T-helper 9 cell (primary cell): ENCODE results near the gene GGACT.

Source experiments
- DNase-seq: peaks from one replicate; pipeline ENCODE4 v3.0.0-alpha.2; 2020

GGACT gene

DNA sequence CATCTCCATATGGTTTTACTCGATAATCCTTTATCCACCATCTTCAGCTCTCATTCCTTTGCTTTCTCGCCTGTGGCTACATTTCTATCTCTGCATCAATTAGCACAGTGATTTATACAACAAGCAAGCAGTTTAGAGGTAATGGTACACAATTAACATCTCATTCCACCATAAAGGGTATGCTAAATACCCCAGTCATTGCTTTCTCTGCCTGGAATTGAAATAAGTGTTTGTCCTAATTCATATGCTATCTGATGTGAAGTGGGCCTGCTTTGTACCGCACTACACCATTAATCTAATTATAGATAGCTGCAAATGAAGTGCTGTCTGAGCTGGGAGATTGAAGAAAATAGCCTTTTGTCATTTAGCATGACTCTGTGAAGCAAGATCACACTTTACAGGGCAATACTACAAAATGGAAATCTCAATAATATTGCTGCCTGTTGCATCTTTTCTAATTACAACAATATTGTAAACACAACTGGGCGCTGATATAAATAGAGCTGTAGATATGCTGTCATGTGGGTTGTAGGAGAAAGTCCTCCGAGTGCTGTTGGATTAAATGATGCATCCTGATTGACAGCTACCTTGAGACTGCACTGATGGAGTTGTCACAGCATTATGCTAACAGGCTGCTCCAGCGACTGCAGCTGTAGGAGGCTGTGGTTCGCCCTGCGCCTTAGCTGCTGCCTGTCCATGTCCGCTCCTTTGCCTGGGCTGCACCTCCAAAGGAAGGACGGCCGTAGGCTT lies 78.2 kb downstream of the GGACT start:
- DNase-seq, result no peak

DNA sequence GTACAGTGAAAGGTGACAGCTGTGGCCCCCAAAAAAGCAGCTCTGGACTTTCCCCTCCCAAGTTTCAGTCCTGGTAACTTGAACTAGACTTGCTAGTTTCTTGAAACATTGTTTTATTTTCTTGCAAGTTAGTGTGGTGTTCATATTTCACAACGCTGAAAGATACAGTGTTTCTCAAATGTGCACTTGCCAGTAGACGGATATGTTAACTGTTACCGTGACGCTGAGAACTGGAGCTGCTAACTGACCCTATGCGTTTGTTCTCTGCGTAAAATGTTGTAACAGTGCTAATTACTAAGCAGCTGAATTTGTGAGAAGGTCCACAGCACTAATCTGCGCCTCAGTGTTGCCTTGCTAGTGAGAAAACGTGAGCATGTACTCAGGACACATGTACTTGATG lies 79.6 kb downstream of the GGACT start:
- DNase-seq, result no peak

DNA sequence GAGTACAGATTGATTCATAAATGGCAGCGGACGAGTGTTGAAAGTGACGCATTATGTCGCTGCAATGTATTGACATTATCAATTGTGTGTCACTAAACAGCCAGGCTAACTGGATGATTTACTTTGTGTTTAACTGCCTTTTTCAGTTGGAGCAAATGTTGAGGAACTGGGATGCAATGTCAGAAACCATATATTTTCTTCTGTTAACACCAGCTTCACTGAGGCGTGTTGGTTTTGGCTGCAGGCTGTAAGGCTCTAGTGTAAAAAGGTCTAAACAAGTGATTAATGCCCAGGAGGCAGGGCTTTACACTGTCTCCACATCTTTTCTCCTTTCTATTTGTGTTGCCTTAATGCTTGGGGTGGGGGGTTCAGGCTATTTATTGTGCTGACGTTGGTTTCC lies 80.1 kb downstream of the GGACT start:
- no peak for DNase-seq

- DNase-seq, result no peak
These were observed 81.8 kb downstream of the GGACT start for GRCh38 chr13:100506600-100507422.

- no peak for DNase-seq
These were observed 82.4 kb downstream of the GGACT start for GRCh38 chr13:100506154-100506553.

DNA sequence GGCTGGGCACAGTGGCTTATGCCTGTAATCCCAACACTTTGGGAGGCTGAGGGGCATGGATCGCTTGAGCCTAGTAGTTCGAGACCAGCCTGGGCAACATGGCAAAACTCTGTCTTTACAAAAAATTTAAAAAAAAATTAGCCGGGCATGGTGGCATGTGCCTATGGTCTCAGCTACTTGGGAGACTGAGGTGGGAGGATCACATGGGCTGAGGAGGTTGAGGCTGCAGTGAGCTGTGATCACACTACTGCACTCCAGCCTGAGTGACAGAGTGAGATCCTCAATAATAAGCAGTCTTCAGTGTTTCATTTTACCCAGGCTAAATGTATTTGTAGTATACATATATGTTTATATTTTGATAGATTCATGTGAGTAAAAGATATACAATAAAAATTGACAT lies 85.0 kb downstream of the GGACT start:
- DNase-seq, result no peak

DNA sequence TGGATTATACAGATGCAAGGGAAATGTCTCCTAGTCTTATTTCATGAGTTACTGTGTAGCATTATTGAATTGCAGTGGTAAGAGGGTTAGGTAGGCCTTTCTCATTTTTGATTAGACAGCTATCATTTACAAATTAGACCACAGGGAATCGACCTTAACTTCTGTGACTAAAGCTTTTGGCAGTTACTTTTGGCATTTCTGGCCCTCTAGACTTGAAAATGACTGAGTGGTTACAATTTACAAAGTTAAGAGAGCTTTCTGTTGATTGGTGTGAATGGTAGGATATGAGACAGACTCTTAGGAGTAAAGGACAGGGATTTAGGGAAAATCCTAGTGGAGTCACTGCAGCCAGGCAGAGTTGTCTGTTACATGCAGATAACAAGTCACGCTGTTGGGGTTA lies 86.1 kb downstream of the GGACT start:
- no peak for DNase-seq

DNA sequence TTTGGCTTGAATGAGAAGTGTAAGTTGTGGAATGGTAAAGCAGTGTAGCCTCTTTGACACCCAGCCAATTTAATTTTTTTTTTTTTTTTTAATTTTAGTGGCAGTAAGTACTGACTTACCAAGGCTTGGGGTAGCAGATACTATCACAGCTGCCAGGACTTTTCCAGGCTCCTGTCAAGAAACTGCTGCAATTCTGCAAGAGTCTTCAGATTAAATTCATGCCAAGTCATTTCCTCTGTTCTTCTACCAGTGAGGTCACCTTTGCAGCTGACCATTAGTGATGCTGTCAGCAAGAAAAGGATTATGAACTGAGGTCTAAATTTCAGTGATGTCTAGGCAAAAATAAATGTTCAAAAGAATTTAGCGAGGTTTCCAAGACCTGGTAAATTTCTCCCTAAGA lies 91.2 kb downstream of the GGACT start:
- no peak for DNase-seq

DNA sequence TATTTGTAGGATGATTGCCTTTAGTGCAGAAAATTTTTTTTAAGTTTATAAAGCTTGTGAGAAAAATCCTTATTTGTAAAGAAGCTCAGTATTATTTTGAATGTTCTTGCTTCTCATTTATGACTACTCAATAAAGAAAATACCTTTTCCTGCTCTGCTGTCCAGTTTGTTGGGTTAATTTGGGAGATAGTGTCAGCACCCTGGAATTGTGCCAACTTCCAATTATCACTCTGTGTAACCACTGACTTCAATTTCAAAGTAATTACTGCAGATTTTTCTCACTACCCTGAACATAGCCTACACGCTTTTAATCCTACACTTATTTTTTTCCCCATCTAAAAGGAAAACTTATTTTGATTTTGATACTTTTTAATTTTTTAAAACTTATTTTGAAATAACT lies 93.1 kb downstream of the GGACT start:
- DNase-seq, result no peak

DNA sequence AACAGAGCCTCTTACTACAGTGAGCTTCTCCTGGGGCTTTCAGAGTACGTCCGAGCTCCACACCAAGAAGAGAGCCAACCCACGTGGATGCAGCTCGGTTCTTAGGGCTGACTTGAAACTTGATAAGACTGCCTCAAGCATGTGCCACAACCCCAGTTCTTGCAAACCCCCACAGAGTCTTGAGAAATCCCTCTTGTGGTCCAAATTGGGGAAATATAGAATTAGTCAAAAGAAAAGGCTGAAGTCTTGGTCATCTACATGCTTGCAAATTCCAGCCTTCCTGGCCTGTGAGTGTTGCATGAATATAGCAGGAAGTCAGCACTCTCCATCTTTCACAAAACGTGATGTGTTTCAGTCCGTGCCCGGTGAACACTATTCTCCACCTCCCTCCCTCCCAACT lies 95.2 kb downstream of the GGACT start:
- no peak for DNase-seq

GRCh38 chr13:100491164-100491842 lies 97.3 kb downstream of the GGACT start:
- no peak for DNase-seq

DNA sequence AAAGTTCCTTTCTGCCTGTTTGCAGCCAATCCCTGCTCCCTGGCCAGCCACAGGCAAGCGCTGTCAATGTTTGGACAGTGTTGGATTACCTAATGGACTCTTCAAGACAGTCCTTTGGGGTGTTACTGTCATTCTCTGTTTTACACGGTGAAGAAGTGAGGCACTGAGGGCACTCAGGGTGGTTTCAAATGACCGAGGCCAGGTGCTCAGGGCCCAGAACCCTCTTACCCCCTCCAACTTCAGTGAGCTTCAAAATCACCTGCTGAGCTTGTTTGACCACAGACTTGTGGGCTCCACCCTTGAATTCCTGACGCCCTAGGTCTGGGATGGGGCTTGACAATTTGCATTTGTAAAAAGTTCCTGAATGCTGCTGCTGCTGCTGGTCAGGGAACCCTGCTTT lies 97.9 kb downstream of the GGACT start:
- DNase-seq, result no peak

DNA sequence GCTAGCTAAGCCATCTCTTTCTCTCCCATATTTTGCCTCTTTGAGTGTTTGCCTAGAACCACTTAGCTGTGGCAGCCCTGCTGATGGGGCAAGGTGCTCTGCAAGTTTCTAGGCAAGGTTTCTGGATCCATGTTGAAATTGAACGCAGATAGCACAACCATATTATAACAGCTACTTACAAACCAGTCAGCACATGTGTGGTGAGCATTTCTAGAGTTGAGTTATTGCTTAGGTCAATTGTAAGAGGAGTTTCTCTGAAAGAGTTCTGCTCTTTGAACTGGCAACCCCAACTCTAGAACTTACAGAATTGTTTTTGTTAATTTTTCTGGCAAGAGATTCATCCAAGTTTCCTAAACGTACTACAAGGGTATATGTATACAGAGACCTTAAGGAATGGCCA lies 103.3 kb downstream of the GGACT start:
- no peak for DNase-seq

DNA sequence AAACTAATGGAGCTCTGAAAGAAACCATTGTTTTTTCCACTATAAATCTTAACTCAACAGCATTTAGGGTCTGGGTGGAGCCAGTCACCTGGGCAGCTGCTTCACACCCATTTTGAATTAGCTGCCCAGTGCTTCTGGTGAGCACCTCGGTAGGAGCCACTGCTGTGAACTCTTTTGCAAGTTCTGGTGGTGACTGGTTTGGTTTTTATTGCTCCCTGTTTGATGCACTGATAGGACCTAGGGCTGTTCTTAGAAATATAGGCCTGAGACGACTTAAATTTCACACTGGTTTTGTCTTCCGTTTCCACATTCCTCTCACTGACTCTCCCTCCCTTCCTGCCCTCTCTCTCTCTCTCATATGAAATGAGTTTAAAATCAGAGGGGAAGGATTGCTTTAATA lies 103.9 kb downstream of the GGACT start:
- DNase-seq, result no peak

- no peak for DNase-seq
These were observed 104.7 kb downstream of the GGACT start for GRCh38 chr13:100483841-100484381.

DNA sequence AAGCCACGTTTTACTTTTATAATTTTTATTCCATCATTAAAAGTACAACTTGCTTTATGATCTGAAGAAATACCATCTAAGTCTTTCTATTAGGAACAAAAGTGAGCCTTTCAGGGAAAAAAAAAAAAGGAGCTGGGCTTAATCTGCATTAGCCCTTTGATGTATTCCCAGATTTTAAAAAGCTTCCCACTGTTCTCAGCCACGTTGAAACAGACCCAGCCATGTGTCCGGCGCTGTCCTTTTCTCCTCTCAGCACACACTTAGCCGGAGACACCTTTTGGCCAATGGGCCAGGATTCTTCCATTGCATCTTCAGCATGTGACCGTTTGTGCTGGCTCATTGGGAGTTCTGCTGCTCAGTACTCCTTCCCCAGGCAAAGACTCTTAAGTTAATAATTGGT lies 105.5 kb downstream of the GGACT start:
- DNase-seq, result no peak

DNA sequence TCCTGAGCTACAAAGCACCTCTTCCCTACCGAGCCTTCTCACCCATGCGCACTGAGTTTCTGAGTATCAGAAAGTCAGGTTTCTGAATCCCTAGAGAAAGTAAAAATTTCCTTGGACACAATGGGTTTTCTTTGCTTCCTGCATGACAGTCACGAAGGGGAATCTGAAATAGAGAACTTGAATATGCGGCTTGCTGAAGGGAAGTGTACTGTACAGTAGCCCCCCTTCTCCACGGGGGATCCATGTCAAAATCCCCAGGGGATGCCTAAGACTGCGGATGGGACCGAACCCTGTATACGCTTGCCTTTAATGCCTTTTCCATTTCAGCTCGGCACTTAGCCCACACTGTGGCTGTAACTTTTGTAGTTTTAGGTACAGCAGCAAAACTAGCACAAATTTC lies 107.9 kb downstream of the GGACT start:
- no peak for DNase-seq
